ENCODE data around the gene CDH26. TPM values are rescaled to one million over a fixed set of nuclear protein-coding genes. Genes with fewer than 3 reads are reported as not detected.

Gene CDH26
- total and polyA plus RNA-seq, 2 experiments from 2014 or later = 2.0 TPM

- no peaks in the 10 kb centered on the region for H3K36me3 ChIP-seq (ENCODE audit: insufficient read depth)
- no peaks in the 10 kb centered on the region for H3K9me2 ChIP-seq (ENCODE audit: insufficient read depth)
- DNase-seq (ENCODE audit: low spot score) (no peak), ATAC-seq (no peak)
- H3K9me3 Mint-ChIP-seq = no peaks in the 10 kb centered on the region
- no peaks in the 10 kb centered on the region for H3K79me2 ChIP-seq (replicated peaks; ENCODE audit: insufficient read depth)
- no peaks in the 10 kb centered on the region for H3K4me1 ChIP-seq (ENCODE audit: insufficient read depth)
- no peaks in the 10 kb centered on the region for H4K20me1 ChIP-seq (replicated peaks; ENCODE audit: insufficient read depth)
- H3F3A ChIP-seq (replicated peaks; ENCODE audit: low read depth) = no peaks in the 10 kb centered on the region
- no peaks in the 10 kb centered on the region for H3K27me3 ChIP-seq (ENCODE audit: insufficient read depth)
- no peak overlapping the region for H3K4me3 Mint-ChIP-seq
- H2AFZ ChIP-seq = no peak overlapping the region
- no peak overlapping the region for H3K27ac ChIP-seq (ENCODE audit: low read depth)
- H3K27ac Mint-ChIP-seq = no peak overlapping the region
- no peak overlapping the region for H3K4me3 ChIP-seq
- H3K4me1 Mint-ChIP-seq = peaks cover 2% of the 10 kb centered on the region; the same call in 2 of the 3 replicates
- TF ChIP-seq NANOG (IDR thresholded peaks at IDR 0.05; ENCODE audit: borderline replicate concordance) = no peak
- no peak for TF ChIP-seq JUNB (IDR thresholded peaks at IDR 0.05; ENCODE audit: unreplicated experiment)
- no peak for TF ChIP-seq CREB1 (CRISPR knock-in tag; IDR thresholded peaks at IDR 0.05; ENCODE audit: low read depth)
- no peak for TF ChIP-seq CTCF (conservative IDR thresholded peaks at IDR 0.05; ENCODE audit: low read depth in 2 of 2)
- no peak for TF ChIP-seq EZH2phosphoT487 (IDR thresholded peaks at IDR 0.05; ENCODE audit: unreplicated experiment)
- TF ChIP-seq, protein P1, sequence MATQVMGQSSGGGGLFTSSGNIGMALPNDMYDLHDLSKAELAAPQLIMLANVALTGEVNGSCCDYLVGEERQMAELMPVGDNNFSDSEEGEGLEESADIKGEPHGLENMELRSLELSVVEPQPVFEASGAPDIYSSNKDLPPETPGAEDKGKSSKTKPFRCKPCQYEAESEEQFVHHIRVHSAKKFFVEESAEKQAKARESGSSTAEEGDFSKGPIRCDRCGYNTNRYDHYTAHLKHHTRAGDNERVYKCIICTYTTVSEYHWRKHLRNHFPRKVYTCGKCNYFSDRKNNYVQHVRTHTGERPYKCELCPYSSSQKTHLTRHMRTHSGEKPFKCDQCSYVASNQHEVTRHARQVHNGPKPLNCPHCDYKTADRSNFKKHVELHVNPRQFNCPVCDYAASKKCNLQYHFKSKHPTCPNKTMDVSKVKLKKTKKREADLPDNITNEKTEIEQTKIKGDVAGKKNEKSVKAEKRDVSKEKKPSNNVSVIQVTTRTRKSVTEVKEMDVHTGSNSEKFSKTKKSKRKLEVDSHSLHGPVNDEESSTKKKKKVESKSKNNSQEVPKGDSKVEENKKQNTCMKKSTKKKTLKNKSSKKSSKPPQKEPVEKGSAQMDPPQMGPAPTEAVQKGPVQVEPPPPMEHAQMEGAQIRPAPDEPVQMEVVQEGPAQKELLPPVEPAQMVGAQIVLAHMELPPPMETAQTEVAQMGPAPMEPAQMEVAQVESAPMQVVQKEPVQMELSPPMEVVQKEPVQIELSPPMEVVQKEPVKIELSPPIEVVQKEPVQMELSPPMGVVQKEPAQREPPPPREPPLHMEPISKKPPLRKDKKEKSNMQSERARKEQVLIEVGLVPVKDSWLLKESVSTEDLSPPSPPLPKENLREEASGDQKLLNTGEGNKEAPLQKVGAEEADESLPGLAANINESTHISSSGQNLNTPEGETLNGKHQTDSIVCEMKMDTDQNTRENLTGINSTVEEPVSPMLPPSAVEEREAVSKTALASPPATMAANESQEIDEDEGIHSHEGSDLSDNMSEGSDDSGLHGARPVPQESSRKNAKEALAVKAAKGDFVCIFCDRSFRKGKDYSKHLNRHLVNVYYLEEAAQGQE (IDR thresholded peaks at IDR 0.05; ENCODE audit: unreplicated experiment) = no peak
- no peak for TF ChIP-seq ETS1 (IDR thresholded peaks at IDR 0.05)
- no peak for TF ChIP-seq STAT1 (IDR thresholded peaks at IDR 0.05; ENCODE audit: unreplicated experiment)
- no peaks in the 10 kb centered on the region for H3K36me3 Mint-ChIP-seq (ENCODE audit: low read depth)
- H3K4me2 ChIP-seq = no peak overlapping the region
- peaks cover 19% of the 10 kb centered on the region for H3K27me3 Mint-ChIP-seq (ENCODE audit: insufficient read depth, low read depth, poor library complexity)
Measured at GRCh38 chr20:60007464-60007863, 49.2 kb downstream of the CDH26 start.

DNA sequence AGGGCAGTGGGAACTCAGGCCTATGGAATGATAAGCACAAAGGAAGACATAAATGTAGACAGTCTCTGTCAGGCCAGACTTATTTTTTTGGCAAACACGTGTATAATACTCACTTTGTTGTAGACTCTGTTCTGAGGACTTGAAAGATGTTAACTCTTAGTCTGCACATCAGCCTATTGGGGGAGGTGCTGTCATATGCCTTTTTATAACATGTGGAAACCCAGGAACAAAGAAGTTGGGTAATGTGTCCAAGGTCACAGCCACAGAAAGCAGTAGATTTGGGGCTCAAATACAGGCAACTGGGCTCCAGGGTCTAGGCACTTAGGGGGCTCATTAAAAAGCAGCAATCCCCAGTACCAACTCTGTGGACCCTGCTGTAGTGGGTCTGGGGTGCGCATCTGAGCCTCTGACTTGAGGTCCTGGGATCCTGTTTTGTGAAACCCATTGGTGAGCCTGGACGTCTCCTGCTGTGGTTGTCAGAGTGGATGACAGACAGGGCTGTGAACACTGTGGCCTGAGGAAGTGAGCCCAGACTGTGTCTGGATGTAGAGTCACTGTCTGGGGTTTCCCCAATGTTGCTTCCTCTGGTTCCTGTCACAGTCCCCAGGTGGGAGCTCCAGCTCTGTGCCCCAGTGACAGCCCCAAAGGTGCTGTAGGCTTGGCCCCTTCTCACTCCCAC, 50.0 kb downstream of the CDH26 start:
- H3K27me3 Mint-ChIP-seq (ENCODE audit: insufficient read depth, low read depth, poor library complexity) = peaks cover 19% of the 10 kb centered on the region
- DNase-seq (ENCODE audit: low spot score) = no peak
- H2AFZ ChIP-seq = no peak overlapping the region
- H3K4me2 ChIP-seq = no peak overlapping the region
- no peaks in the 10 kb centered on the region for H3K79me2 ChIP-seq (replicated peaks; ENCODE audit: insufficient read depth)
- no peaks in the 10 kb centered on the region for H3K9me2 ChIP-seq (ENCODE audit: insufficient read depth)
- H3K4me3 ChIP-seq = no peak overlapping the region
- H3K27ac ChIP-seq (ENCODE audit: low read depth) = no peak overlapping the region
- no peaks in the 10 kb centered on the region for H3K4me1 ChIP-seq (ENCODE audit: insufficient read depth)
- peaks cover 2% of the 10 kb centered on the region; the same call in 2 of the 3 replicates for H3K4me1 Mint-ChIP-seq
- no peaks in the 10 kb centered on the region for H3K27me3 ChIP-seq (ENCODE audit: insufficient read depth)
- ATAC-seq = no peak
- H3K9me3 Mint-ChIP-seq = no peaks in the 10 kb centered on the region
- H3K36me3 ChIP-seq (ENCODE audit: insufficient read depth) = no peaks in the 10 kb centered on the region
- no peak overlapping the region for H3K4me3 Mint-ChIP-seq
- no peaks in the 10 kb centered on the region for H3F3A ChIP-seq (replicated peaks; ENCODE audit: low read depth)
- no peaks in the 10 kb centered on the region for H3K36me3 Mint-ChIP-seq (ENCODE audit: low read depth)
- no peak for TF ChIP-seq ZNF331 (CRISPR knock-in tag; IDR thresholded peaks at IDR 0.05; ENCODE audit: low read depth)
- no peak for TF ChIP-seq POLR2AphosphoS5 (IDR thresholded peaks at IDR 0.05; ENCODE audit: low read depth)
- no peak for TF ChIP-seq EZH2 (IDR thresholded peaks at IDR 0.05; ENCODE audit: low read depth, unreplicated experiment)
- TF ChIP-seq ETS1 (IDR thresholded peaks at IDR 0.05) = no peak
- no peak for TF ChIP-seq EZH2phosphoT487 (IDR thresholded peaks at IDR 0.05; ENCODE audit: unreplicated experiment)
- H3K27ac Mint-ChIP-seq = no peak overlapping the region
- no peaks in the 10 kb centered on the region for H4K20me1 ChIP-seq (replicated peaks; ENCODE audit: insufficient read depth)
